Cardiac fibroblast (primary cell): Measurements from ENCODE around the gene WDR90.

Source experiments
- DNase-seq, 2 donors: peaks; one replicate each; pipeline versions ENCODE4 v3.0.0 to v3.0.0-alpha.2; 2010; ENCODE audit warnings: low read depth in 2 of 2
- H3K4me3 ChIP-seq, 2 donors: replicated peaks in 1 of 2; 1 replicate in 1 of 2; 2 replicates in 1 of 2; pipeline ENCODE4 v1.5.1; 2011; ENCODE audit warnings: low read depth in 2 of 2, low read length in 2 of 2, mild to moderate bottlenecking in 2 of 2, moderate library complexity in 1 of 2
- CTCF ChIP-seq: IDR thresholded peaks from one replicate; pipeline ENCODE4 v1.5.1; 2011; ENCODE audit warnings: low read depth, mild to moderate bottlenecking, low read length, inconsistent platforms

The WDR90 gene

DNA sequence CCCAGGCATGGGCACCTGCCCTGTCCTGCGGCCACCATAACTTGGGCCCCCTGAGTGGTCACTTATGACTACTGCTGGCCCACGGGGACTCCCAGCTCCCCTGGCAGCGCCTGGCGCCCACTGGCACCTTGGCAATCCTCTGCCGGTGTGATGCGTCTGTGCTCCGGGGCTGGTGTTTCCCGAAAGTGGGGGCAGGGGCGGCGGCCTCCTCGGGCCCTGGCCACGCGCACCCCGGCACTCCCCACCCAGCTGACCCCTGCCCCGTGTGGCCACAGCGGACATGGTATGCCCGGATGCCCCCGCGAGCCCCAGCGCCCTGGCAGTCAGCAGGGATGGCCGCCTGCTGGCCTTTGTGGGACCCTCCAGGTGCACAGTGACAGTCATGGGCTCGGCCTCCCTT lies 8.3 kb downstream of the WDR90 start:
- DNase-seq, result no peak
- H3K4me3 ChIP-seq, result no peak overlapping the region
- TF ChIP-seq CTCF, result no peak

- TF ChIP-seq CTCF, result no peak
- no peak for DNase-seq
- no peak overlapping the region for H3K4me3 ChIP-seq
Observed at GRCh38 chr16:658679-659571, 9.8 kb downstream of the WDR90 start.

DNA sequence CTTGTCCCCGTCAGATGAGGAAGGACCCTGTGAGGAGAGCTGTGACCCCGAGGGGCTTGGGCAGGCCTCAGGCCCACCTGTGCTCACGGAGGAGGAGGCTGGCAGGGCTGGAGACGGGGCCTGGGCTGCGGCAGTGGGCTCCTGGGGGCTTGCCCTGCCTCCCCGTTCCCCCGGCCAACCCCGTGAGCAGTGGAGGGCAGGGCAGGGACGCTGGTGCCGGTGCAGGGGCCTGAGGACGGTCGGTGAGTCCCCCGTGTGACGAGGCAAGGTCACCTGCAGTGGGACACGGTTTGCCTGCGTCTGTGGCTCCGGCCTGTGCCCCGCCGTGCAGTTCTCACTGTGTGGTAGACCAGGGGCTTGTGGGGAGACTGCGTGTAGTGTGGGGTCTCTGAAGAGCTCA lies 10.5 kb downstream of the WDR90 start:
- no peak overlapping the region for H3K4me3 ChIP-seq
- no peak for TF ChIP-seq CTCF
- DNase-seq, result no peak

GRCh38 chr16:660132-660458 lies 10.9 kb downstream of the WDR90 start:
- no peak overlapping the region for H3K4me3 ChIP-seq
- no peak for TF ChIP-seq CTCF
- no peak for DNase-seq

- H3K4me3 ChIP-seq, result no peak overlapping the region
- peak; percentile 76 to 88 for DNase-seq
- peak; percentile 24 for TF ChIP-seq CTCF
Observed at GRCh38 chr16:660459-661183, 11.5 kb downstream of the WDR90 start.

- TF ChIP-seq CTCF, result no peak
- no peak overlapping the region for H3K4me3 ChIP-seq
- no peak for DNase-seq
Observed at GRCh38 chr16:661184-661821, 12.1 kb downstream of the WDR90 start.
